A549 (cell line): Measurements from ENCODE around the gene THOC1.

ENCODE experiments used
- EP300 ChIP-seq, 2 experiments: fragments of >200 bp; sonication (Bioruptor Twin); formaldehyde crosslinking; IDR thresholded peaks; 2 replicates in 1 of 2; 3 replicates in 1 of 2; pipeline ENCODE4 v1.6.1; 2016 to 2017
- MYC ChIP-seq: IDR thresholded peaks from 2 replicates; pipeline ENCODE4 v1.6.1; 2012; ENCODE audit warnings: mild to moderate bottlenecking, inconsistent platforms, low read length, improper control_type of control experiment, borderline replicate concordance
- POLR2A ChIP-seq: IDR thresholded peaks from 2 replicates; pipeline ENCODE4 v1.6.1; 2012; ENCODE audit warnings: mild to moderate bottlenecking, low read length
- RAD21 ChIP-seq, 2 experiments: fragments of >200 bp in 1 of 2; sonication (Bioruptor Twin) in 1 of 2; formaldehyde crosslinking in 1 of 2; IDR thresholded peaks in 1 of 2; conservative IDR thresholded peaks in 1 of 2; 2 replicates in 1 of 2; 3 replicates in 1 of 2; pipeline ENCODE4 v1.6.1; 2012 to 2018; ENCODE audit warnings: inconsistent platforms in 1 of 2
- TF ChIP-seq, protein P1 (sequence below): fragments of >200 bp; sonication (Bioruptor Twin); formaldehyde crosslinking; IDR thresholded peaks from 3 replicates; pipeline ENCODE4 v1.5.1; 2016
- TF ChIP-seq, protein P2 (sequence below): fragments of 200-600 bp; sonication (generic); IDR thresholded peaks from 2 replicates; pipeline ENCODE4 v1.6.1; 2016; ENCODE audit warnings: antibody characterized with exemption, mild to moderate bottlenecking, moderate library complexity
- TF ChIP-seq, protein P3 (sequence below): IDR thresholded peaks from 2 replicates; pipeline ENCODE4 v1.6.1; 2012
- TF ChIP-seq, protein P4 (sequence below): IDR thresholded peaks from 2 replicates; pipeline ENCODE4 v1.6.1; 2012

DNA sequence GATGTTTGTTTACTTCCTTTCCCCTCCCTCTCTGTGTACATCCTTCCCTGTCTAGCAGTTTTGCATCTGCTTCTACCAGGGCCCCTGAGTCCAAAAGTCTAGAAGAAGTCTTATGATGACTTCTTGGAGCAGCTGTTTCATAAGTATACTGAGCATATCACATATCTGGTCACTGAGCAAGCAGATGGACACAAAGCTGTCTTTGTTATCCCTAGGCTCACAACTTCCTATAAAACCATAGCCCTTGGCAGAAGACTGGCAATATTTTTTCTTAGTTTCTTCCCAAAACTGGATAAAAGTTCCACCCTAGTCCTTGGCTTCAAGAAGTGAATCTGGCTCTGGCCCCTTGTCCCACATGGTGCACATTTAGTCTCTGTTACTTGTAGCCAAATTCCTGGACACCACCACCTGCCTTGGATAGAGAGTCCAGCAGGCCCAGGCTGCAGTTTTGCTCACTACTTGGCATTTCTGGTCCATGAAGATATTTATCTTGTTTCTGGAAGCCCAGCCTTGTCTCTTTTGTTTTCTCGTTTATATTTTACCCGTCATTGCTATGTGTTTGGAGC is 22.5 kb downstream of the THOC1 start:
- TF ChIP-seq, protein P1, sequence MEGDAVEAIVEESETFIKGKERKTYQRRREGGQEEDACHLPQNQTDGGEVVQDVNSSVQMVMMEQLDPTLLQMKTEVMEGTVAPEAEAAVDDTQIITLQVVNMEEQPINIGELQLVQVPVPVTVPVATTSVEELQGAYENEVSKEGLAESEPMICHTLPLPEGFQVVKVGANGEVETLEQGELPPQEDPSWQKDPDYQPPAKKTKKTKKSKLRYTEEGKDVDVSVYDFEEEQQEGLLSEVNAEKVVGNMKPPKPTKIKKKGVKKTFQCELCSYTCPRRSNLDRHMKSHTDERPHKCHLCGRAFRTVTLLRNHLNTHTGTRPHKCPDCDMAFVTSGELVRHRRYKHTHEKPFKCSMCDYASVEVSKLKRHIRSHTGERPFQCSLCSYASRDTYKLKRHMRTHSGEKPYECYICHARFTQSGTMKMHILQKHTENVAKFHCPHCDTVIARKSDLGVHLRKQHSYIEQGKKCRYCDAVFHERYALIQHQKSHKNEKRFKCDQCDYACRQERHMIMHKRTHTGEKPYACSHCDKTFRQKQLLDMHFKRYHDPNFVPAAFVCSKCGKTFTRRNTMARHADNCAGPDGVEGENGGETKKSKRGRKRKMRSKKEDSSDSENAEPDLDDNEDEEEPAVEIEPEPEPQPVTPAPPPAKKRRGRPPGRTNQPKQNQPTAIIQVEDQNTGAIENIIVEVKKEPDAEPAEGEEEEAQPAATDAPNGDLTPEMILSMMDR: no peak
- no peak for TF ChIP-seq EP300 (IDR thresholded peaks at IDR 0.05)
- TF ChIP-seq RAD21 (conservative IDR thresholded peaks at IDR 0.05 in 1 of 2, IDR thresholded peaks at IDR 0.05 in 1 of 2): no peak
- no peak for TF ChIP-seq POLR2A
- TF ChIP-seq, protein P2, sequence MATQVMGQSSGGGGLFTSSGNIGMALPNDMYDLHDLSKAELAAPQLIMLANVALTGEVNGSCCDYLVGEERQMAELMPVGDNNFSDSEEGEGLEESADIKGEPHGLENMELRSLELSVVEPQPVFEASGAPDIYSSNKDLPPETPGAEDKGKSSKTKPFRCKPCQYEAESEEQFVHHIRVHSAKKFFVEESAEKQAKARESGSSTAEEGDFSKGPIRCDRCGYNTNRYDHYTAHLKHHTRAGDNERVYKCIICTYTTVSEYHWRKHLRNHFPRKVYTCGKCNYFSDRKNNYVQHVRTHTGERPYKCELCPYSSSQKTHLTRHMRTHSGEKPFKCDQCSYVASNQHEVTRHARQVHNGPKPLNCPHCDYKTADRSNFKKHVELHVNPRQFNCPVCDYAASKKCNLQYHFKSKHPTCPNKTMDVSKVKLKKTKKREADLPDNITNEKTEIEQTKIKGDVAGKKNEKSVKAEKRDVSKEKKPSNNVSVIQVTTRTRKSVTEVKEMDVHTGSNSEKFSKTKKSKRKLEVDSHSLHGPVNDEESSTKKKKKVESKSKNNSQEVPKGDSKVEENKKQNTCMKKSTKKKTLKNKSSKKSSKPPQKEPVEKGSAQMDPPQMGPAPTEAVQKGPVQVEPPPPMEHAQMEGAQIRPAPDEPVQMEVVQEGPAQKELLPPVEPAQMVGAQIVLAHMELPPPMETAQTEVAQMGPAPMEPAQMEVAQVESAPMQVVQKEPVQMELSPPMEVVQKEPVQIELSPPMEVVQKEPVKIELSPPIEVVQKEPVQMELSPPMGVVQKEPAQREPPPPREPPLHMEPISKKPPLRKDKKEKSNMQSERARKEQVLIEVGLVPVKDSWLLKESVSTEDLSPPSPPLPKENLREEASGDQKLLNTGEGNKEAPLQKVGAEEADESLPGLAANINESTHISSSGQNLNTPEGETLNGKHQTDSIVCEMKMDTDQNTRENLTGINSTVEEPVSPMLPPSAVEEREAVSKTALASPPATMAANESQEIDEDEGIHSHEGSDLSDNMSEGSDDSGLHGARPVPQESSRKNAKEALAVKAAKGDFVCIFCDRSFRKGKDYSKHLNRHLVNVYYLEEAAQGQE: no peak
- TF ChIP-seq, protein P3, sequence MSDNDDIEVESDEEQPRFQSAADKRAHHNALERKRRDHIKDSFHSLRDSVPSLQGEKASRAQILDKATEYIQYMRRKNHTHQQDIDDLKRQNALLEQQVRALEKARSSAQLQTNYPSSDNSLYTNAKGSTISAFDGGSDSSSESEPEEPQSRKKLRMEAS: no peak
- TF ChIP-seq MYC: no peak
- TF ChIP-seq, protein P4, sequence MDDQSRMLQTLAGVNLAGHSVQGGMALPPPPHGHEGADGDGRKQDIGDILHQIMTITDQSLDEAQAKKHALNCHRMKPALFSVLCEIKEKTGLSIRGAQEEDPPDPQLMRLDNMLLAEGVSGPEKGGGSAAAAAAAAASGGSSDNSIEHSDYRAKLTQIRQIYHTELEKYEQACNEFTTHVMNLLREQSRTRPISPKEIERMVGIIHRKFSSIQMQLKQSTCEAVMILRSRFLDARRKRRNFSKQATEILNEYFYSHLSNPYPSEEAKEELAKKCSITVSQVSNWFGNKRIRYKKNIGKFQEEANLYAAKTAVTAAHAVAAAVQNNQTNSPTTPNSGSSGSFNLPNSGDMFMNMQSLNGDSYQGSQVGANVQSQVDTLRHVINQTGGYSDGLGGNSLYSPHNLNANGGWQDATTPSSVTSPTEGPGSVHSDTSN: no peak
